Esophagus squamous epithelium (tissue), 4 donors: ENCODE results near the gene ASB2.

ENCODE experiments used
- POLR2A ChIP-seq, 4 donors: fragments of 450-650 bp; IDR thresholded peaks; one replicate each; pipeline ENCODE4 v1.6.1; 2017; ENCODE audit warnings: antibody characterized with exemption in 4 of 4, mild to moderate bottlenecking in 4 of 4, moderate library complexity in 3 of 4
- TF ChIP-seq, protein P1 (sequence below), 6 experiments: fragments of 450-650 bp in 4 of 6; fragments of 200-600 bp in 2 of 6; sonication (generic) in 2 of 6; IDR thresholded peaks; one replicate each; pipeline ENCODE4 v1.5.1; 2016 to 2019; ENCODE audit warnings: antibody characterized with exemption in 6 of 6, mild to moderate bottlenecking in 4 of 6, moderate library complexity in 4 of 6

DNA sequence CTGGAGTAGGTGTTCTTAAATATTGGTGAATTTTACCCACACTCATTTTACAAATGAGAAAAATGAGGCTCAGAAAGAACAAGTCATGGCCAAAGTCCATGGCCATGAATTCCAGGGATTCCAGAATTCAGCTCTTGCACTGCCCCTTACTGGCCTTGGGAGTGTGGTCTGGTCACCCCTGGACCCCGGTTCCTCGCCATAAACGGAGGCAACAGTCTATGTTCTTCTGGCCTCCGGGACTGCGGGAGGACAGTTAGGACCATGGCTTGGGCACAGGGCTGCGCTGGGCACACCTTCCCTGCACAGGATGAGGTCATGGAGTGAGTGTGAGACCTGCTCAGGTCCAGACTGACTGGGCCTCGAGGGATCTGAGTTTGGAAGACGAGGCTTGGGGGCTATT lies 27.6 kb upstream of the ASB2 start:
- TF ChIP-seq POLR2A (IDR thresholded peaks at IDR 0.05): no peak
- TF ChIP-seq, protein P1, sequence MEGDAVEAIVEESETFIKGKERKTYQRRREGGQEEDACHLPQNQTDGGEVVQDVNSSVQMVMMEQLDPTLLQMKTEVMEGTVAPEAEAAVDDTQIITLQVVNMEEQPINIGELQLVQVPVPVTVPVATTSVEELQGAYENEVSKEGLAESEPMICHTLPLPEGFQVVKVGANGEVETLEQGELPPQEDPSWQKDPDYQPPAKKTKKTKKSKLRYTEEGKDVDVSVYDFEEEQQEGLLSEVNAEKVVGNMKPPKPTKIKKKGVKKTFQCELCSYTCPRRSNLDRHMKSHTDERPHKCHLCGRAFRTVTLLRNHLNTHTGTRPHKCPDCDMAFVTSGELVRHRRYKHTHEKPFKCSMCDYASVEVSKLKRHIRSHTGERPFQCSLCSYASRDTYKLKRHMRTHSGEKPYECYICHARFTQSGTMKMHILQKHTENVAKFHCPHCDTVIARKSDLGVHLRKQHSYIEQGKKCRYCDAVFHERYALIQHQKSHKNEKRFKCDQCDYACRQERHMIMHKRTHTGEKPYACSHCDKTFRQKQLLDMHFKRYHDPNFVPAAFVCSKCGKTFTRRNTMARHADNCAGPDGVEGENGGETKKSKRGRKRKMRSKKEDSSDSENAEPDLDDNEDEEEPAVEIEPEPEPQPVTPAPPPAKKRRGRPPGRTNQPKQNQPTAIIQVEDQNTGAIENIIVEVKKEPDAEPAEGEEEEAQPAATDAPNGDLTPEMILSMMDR (IDR thresholded peaks at IDR 0.05): no peak
